Keratinocyte (primary cell): Measurements from ENCODE around the gene HOXD1.

ENCODE experiments used
- EZH2 ChIP-seq: IDR thresholded peaks from one replicate; pipeline ENCODE4 v1.6.1; 2012; ENCODE audit warnings: inconsistent platforms, mild to moderate bottlenecking, low read length, moderate library complexity
- TF ChIP-seq, protein P1 (sequence below), 3 experiments: IDR thresholded peaks in 1 of 3; conservative IDR thresholded peaks in 1 of 3; optimal IDR thresholded peaks in 1 of 3; 2 replicates in 2 of 3; 3 replicates in 1 of 3; pipeline versions ENCODE3 to v1.5.1; 2011; ENCODE audit warnings: low read length in 3 of 3, mild to moderate bottlenecking in 3 of 3, moderate library complexity in 2 of 3, control low read depth in 1 of 3, inconsistent platforms in 1 of 3; ENCODE audit not compliant: insufficient read depth in 2 of 3; ENCODE audit errors: extremely low read depth in 1 of 3

DNA sequence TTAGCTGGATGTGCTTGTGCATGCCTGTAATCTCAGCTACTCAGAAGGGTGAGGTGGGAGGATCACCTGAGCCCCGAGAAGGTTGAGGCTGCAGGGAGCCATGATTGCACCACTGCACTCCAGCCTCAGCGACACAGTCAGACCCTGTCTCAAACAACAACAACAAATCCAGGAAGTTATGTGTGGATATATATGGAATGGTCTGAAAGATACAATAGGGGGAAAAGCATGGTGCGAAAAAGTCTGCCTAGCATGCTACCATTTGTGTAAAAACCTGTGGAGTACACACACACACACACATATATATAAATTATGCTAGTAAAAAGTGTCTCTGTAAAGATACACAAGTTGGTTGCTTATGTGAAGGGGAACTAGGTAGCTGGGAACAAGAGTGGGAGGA, 6.9 kb upstream of the HOXD1 start:
- TF ChIP-seq, protein P1, sequence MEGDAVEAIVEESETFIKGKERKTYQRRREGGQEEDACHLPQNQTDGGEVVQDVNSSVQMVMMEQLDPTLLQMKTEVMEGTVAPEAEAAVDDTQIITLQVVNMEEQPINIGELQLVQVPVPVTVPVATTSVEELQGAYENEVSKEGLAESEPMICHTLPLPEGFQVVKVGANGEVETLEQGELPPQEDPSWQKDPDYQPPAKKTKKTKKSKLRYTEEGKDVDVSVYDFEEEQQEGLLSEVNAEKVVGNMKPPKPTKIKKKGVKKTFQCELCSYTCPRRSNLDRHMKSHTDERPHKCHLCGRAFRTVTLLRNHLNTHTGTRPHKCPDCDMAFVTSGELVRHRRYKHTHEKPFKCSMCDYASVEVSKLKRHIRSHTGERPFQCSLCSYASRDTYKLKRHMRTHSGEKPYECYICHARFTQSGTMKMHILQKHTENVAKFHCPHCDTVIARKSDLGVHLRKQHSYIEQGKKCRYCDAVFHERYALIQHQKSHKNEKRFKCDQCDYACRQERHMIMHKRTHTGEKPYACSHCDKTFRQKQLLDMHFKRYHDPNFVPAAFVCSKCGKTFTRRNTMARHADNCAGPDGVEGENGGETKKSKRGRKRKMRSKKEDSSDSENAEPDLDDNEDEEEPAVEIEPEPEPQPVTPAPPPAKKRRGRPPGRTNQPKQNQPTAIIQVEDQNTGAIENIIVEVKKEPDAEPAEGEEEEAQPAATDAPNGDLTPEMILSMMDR (optimal IDR thresholded peaks at IDR 0.05 in 1 of 3, IDR thresholded peaks at IDR 0.05 in 1 of 3, conservative IDR thresholded peaks at IDR 0.05 in 1 of 3; ENCODE audit: extremely low read depth in 1 of 3, insufficient read depth in 2 of 3, low read length in 3 of 3) = no peak
- TF ChIP-seq EZH2 = no peak
